HL-60/S4 (cell line): Measurements from ENCODE around the gene FXYD7.

ENCODE experiments used
- in situ Hi-C: fragments of 300-500 bp; cut with MboI; formaldehyde crosslinking; loops from 2 replicates; pipeline ENCODE4 v1.14.3; 2022; ENCODE audit warnings: low sequenced_read_pairs

FXYD7 gene

GRCh38 chr19:35109395-35110112 lies 33.5 kb upstream of the FXYD7 start:
- in situ Hi-C loops = no loop called here

- in situ Hi-C loops = no loop called here
Observed at GRCh38 chr19:35110974-35111373, 32.1 kb upstream of the FXYD7 start.

- in situ Hi-C loops = no loop called here
Observed at GRCh38 chr19:35112995-35113688, 29.9 kb upstream of the FXYD7 start.

- in situ Hi-C loops = no loop called here
Observed at GRCh38 chr19:35114353-35115176, 28.5 kb upstream of the FXYD7 start.

GRCh38 chr19:35115177-35115951 lies 27.7 kb upstream of the FXYD7 start, which contains the start of gene FXYD3:
Gene FXYD3 (plus strand): TSS chr19:35115823. CDS start chr19:35119377, 3,554 bp downstream.
- in situ Hi-C loops = no loop called here

GRCh38 chr19:35116072-35116801 lies 26.8 kb upstream of the FXYD7 start:
- in situ Hi-C loops = no loop called here

- in situ Hi-C loops = no loop called here
Observed at GRCh38 chr19:35117116-35117515, 25.9 kb upstream of the FXYD7 start.

GRCh38 chr19:35117799-35118198 lies 25.3 kb upstream of the FXYD7 start:
- in situ Hi-C loops = no loop called here

GRCh38 chr19:35118268-35119020 lies 24.6 kb upstream of the FXYD7 start:
- in situ Hi-C loops = no loop called here

GRCh38 chr19:35119091-35119490 lies 24.0 kb upstream of the FXYD7 start:
- in situ Hi-C loops = no loop called here

GRCh38 chr19:35119578-35120155 lies 23.4 kb upstream of the FXYD7 start:
- in situ Hi-C loops = no loop called here

GRCh38 chr19:35120492-35120891 lies 22.6 kb upstream of the FXYD7 start:
- in situ Hi-C loops = no loop called here

- in situ Hi-C loops = no loop called here
Observed at GRCh38 chr19:35120898-35121297, 22.2 kb upstream of the FXYD7 start.

GRCh38 chr19:35122687-35123551 lies 20.1 kb upstream of the FXYD7 start:
- in situ Hi-C loops = no loop called here

GRCh38 chr19:35123573-35123972 lies 19.5 kb upstream of the FXYD7 start:
- in situ Hi-C loops = no loop called here

GRCh38 chr19:35124098-35125060 lies 18.7 kb upstream of the FXYD7 start:
- in situ Hi-C loops = no loop called here

GRCh38 chr19:35125270-35125717 lies 17.8 kb upstream of the FXYD7 start:
- in situ Hi-C loops = no loop called here
